Neural cell (in vitro differentiated cells): ENCODE data around the gene RDH13. TPM values are rescaled to one million over a fixed set of nuclear protein-coding genes. Genes with fewer than 3 reads are reported as not detected.

Experiments used
- H2AFZ ChIP-seq: fragments of 200-600, 300-800 bp; sonication (generic), shearing (Covaris generic); 2 replicates; pipeline ENCODE4 v1.6.0; 2014; ENCODE audit warnings: low read depth, mild to moderate bottlenecking, antibody characterized with exemption, low read length, moderate library complexity
- H3F3A ChIP-seq: fragments of 200-600 bp; shearing (Covaris generic); 2 replicates; pipeline ENCODE4 v1.6.1; 2016; ENCODE audit warnings: mild to moderate bottlenecking, moderate library complexity, mixed read lengths, antibody characterized with exemption, low read length; ENCODE audit not compliant: insufficient read depth, poor library complexity, severe bottlenecking
- H3K27ac ChIP-seq: fragments of 200-600, 300-800 bp; sonication (generic), shearing (Covaris generic); 2 replicates; pipeline ENCODE4 v1.5.1; 2014; ENCODE audit warnings: mild to moderate bottlenecking, low read length, moderate library complexity
- H3K27me3 ChIP-seq: fragments of 300-800, 200-600 bp; sonication (generic), shearing (Covaris generic); 2 replicates; pipeline ENCODE4 v1.6.0; 2014; ENCODE audit warnings: mild to moderate bottlenecking, low read depth, low read length, moderate library complexity; ENCODE audit not compliant: insufficient read depth
- H3K36me3 ChIP-seq: fragments of 300-800, 200-600 bp; sonication (generic), shearing (Covaris generic); 2 replicates; pipeline ENCODE4 v1.5.1; 2014; ENCODE audit warnings: mild to moderate bottlenecking, antibody characterized with exemption, low read length, moderate library complexity; ENCODE audit not compliant: insufficient read depth
- H3K4me2 ChIP-seq: fragments of 300-800, 200-600 bp; sonication (generic), shearing (Covaris generic); 2 replicates; pipeline ENCODE4 v1.6.0; 2014; ENCODE audit warnings: mild to moderate bottlenecking, low read length
- H3K4me3 ChIP-seq: fragments of 300-800, 200-600 bp; sonication (generic), shearing (Covaris generic); 2 replicates; pipeline ENCODE4 v1.5.1; 2014; ENCODE audit warnings: mild to moderate bottlenecking, low read length, moderate library complexity
- H3K79me2 ChIP-seq: fragments of 200-600 bp; shearing (Covaris generic); replicated peaks from 2 replicates; pipeline ENCODE4 v1.6.0; 2014; ENCODE audit warnings: mild to moderate bottlenecking, low read length, moderate library complexity; ENCODE audit not compliant: insufficient read depth
- H3K9ac ChIP-seq: fragments of 300-800, 200-600 bp; sonication (generic), shearing (Covaris generic); 2 replicates; pipeline ENCODE4 v1.6.1; 2016; ENCODE audit warnings: mild to moderate bottlenecking, low read length, mixed read lengths
- H3K9me2 ChIP-seq: fragments of 200-600 bp; shearing (Covaris generic); 2 replicates; pipeline ENCODE4 v1.6.1; 2016; ENCODE audit warnings: mild to moderate bottlenecking, low read length, mixed read lengths; ENCODE audit not compliant: insufficient read depth
- H3K9me3 ChIP-seq: fragments of 200-600, 300-800 bp; sonication (generic), shearing (Covaris generic); 2 replicates; pipeline ENCODE4 v1.6.1; 2016; ENCODE audit warnings: mild to moderate bottlenecking, mixed run types, low read length, moderate library complexity, mixed read lengths
- H4K20me1 ChIP-seq: fragments of 200-600 bp; shearing (Covaris generic); 2 replicates; pipeline ENCODE4 v1.6.1; 2016; ENCODE audit warnings: mild to moderate bottlenecking, mixed run types; ENCODE audit not compliant: insufficient read depth
- EP300 ChIP-seq: fragments of 450-650 bp; conservative IDR thresholded peaks from 2 replicates; pipeline ENCODE4 v1.6.1; 2014; ENCODE audit warnings: antibody characterized with exemption, mild to moderate bottlenecking, moderate library complexity; ENCODE audit not compliant: poor library complexity, severe bottlenecking
- EZH2 ChIP-seq: fragments of 200-600, 300-800 bp; shearing (Covaris generic), sonication (generic); IDR thresholded peaks from 2 replicates; pipeline ENCODE4 v1.6.1; 2014; ENCODE audit warnings: antibody characterized with exemption, low read length, borderline replicate concordance, mild to moderate bottlenecking; ENCODE audit not compliant: insufficient read depth, poor library complexity, severe bottlenecking
- MXI1 ChIP-seq: fragments of 450-650 bp; conservative IDR thresholded peaks from 2 replicates; pipeline ENCODE4 v1.6.1; 2014; ENCODE audit warnings: antibody characterized with exemption, mild to moderate bottlenecking; ENCODE audit not compliant: poor library complexity, severe bottlenecking
- POLR2AphosphoS5 ChIP-seq: IDR thresholded peaks from 2 replicates; pipeline ENCODE4 v1.6.1; 2012
- RAD21 ChIP-seq: fragments of 450-650 bp; conservative IDR thresholded peaks from 2 replicates; pipeline ENCODE4 v1.6.1; 2014; ENCODE audit warnings: antibody characterized with exemption, mild to moderate bottlenecking, moderate library complexity
- SMC3 ChIP-seq: fragments of 450-650 bp; conservative IDR thresholded peaks from 2 replicates; pipeline ENCODE4 v1.6.1; 2014; ENCODE audit warnings: antibody characterized with exemption, mild to moderate bottlenecking, moderate library complexity; ENCODE audit not compliant: poor library complexity
- TAF1 ChIP-seq: IDR thresholded peaks from 2 replicates; pipeline ENCODE4 v1.6.1; 2012; ENCODE audit warnings: low read depth
- polyA plus RNA-seq: library from polyadenylated mRNA; depleted of rRNA; stranded (reverse); fragments of >200 nt; gene quantifications from 2 replicates; pipeline ENCODE4 v1.2.3, GENCODE V29; 2014
- TF ChIP-seq, protein P1 (sequence below): IDR thresholded peaks from 2 replicates; pipeline ENCODE4 v1.6.1; 2012; ENCODE audit warnings: borderline replicate concordance
- TF ChIP-seq, protein P2 (sequence below): fragments of 450-650 bp; IDR thresholded peaks from 2 replicates; pipeline ENCODE4 v1.5.1; 2014; ENCODE audit warnings: antibody characterized with exemption, mild to moderate bottlenecking, moderate library complexity; ENCODE audit not compliant: poor library complexity, severe bottlenecking

RDH13 gene
- polyA plus RNA-seq, 1 donor from 2014 or later: 9.8 TPM

DNA sequence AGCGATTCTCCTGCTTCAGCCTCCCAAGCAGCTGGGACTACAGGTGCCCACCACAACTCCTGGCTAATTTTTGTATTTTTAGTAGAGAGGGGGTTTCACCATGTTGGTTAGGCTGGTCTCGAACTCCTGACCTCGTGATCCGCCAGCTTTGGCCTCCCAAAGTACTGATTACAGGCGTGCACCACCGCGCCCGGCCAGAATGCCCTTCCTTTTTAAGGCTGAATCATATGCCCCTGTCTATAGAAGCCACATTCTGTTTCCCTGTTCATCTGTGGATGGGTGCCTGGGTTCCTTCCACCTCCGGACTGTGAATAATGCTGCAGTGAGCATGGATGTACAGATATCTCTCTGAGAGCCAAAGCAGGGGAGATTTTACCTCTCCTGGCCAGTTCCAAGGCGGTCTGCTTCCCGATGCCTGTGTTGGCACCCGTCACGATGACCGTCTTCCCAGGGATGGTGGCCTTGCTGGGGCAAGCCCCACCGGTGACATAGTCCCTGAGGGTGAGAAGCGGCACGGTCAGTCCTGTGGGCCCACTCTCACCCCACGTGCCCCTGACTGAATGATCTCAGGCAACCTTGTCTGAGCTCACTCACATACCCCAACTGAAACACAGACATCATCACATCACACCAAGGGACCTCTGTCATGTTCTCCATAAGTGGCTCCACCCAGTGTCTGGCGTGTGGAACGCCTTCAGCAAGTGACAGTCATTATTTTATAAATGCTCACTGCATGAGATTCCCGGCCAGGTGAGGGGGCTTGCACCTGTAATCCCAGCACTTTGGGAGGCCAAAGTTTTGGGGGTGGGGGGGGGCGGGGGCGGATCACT is 4.0 kb downstream of the RDH13 start:
- TF ChIP-seq SMC3 (no peak), TAF1 (no peak), POLR2AphosphoS5 (no peak), RAD21 (no peak), EZH2 (no peak), EP300 (no peak)
- TF ChIP-seq, protein P1, sequence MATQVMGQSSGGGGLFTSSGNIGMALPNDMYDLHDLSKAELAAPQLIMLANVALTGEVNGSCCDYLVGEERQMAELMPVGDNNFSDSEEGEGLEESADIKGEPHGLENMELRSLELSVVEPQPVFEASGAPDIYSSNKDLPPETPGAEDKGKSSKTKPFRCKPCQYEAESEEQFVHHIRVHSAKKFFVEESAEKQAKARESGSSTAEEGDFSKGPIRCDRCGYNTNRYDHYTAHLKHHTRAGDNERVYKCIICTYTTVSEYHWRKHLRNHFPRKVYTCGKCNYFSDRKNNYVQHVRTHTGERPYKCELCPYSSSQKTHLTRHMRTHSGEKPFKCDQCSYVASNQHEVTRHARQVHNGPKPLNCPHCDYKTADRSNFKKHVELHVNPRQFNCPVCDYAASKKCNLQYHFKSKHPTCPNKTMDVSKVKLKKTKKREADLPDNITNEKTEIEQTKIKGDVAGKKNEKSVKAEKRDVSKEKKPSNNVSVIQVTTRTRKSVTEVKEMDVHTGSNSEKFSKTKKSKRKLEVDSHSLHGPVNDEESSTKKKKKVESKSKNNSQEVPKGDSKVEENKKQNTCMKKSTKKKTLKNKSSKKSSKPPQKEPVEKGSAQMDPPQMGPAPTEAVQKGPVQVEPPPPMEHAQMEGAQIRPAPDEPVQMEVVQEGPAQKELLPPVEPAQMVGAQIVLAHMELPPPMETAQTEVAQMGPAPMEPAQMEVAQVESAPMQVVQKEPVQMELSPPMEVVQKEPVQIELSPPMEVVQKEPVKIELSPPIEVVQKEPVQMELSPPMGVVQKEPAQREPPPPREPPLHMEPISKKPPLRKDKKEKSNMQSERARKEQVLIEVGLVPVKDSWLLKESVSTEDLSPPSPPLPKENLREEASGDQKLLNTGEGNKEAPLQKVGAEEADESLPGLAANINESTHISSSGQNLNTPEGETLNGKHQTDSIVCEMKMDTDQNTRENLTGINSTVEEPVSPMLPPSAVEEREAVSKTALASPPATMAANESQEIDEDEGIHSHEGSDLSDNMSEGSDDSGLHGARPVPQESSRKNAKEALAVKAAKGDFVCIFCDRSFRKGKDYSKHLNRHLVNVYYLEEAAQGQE: no peak
- TF ChIP-seq, protein P2, sequence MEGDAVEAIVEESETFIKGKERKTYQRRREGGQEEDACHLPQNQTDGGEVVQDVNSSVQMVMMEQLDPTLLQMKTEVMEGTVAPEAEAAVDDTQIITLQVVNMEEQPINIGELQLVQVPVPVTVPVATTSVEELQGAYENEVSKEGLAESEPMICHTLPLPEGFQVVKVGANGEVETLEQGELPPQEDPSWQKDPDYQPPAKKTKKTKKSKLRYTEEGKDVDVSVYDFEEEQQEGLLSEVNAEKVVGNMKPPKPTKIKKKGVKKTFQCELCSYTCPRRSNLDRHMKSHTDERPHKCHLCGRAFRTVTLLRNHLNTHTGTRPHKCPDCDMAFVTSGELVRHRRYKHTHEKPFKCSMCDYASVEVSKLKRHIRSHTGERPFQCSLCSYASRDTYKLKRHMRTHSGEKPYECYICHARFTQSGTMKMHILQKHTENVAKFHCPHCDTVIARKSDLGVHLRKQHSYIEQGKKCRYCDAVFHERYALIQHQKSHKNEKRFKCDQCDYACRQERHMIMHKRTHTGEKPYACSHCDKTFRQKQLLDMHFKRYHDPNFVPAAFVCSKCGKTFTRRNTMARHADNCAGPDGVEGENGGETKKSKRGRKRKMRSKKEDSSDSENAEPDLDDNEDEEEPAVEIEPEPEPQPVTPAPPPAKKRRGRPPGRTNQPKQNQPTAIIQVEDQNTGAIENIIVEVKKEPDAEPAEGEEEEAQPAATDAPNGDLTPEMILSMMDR: no peak
- Histone ChIP-seq H4K20me1 (no peaks in the 10 kb centered on the region), H3K36me3 (peaks cover 8% of the 10 kb centered on the region), H3K4me2 (no peak overlapping the region), H2AFZ (no peak overlapping the region), H3K27ac (no peak overlapping the region), H3K4me3 (no peak overlapping the region), H3K79me2 (no peaks in the 10 kb centered on the region), H3K9me3 (no peaks in the 10 kb centered on the region), H3K9me2 (no peaks in the 10 kb centered on the region), H3K9ac (no peak overlapping the region), H3K27me3 (peaks cover 4% of the 10 kb centered on the region), H3F3A (no peaks in the 10 kb centered on the region)

GRCh38 chr19:55056827-55057226 is 6.1 kb downstream of the RDH13 start:
- H3F3A ChIP-seq: no peaks in the 10 kb centered on the region
- H3K4me2 ChIP-seq: no peak overlapping the region
- no peak overlapping the region for H3K4me3 ChIP-seq
- H3K9ac ChIP-seq: no peak overlapping the region
- H4K20me1 ChIP-seq: no peaks in the 10 kb centered on the region
- no peaks in the 10 kb centered on the region for H3K9me3 ChIP-seq
- no peaks in the 10 kb centered on the region for H3K9me2 ChIP-seq
- H3K27me3 ChIP-seq: no peaks in the 10 kb centered on the region
- TF ChIP-seq, protein P2: no peak
- TF ChIP-seq EZH2: no peak
- TF ChIP-seq EP300: no peak
- no peak for TF ChIP-seq MXI1
- H2AFZ ChIP-seq: no peak overlapping the region
- H3K79me2 ChIP-seq: no peaks in the 10 kb centered on the region
- H3K36me3 ChIP-seq: peaks cover 8% of the 10 kb centered on the region
- no peak overlapping the region for H3K27ac ChIP-seq
